Activated CD4-positive, alpha-beta T cell treated with anti-CD3 and anti-CD28 coated beads for 48 hours (primary cell): ENCODE data around the gene PEX7.
"Not testable (repeated sequence)": the region's sequence is repeated elsewhere in the genome, so short reads cannot be mapped to it uniquely, and the experiment has no call there.

Source experiments
- DNase-seq: peaks from one replicate; pipeline ENCODE4 v3.0.0-alpha.2; 2020

PEX7 gene

GRCh38 chr6:136918706-136919105 lies 96.3 kb downstream of the PEX7 start:
- DNase-seq: no peak

GRCh38 chr6:136920216-136920615 lies 97.8 kb downstream of the PEX7 start:
- DNase-seq: no peak

GRCh38 chr6:136920671-136921380 lies 98.4 kb downstream of the PEX7 start:
- DNase-seq: peak; percentile 27

GRCh38 chr6:136921381-136921935 lies 99.1 kb downstream of the PEX7 start:
- peak; percentile 6 for DNase-seq

- DNase-seq: peak; percentile 30
These were observed 99.7 kb downstream of the PEX7 start, which contains the start of gene SLC35D3 for GRCh38 chr6:136921936-136922684. SLC35D3 (plus strand) TSS chr6:136922301; CDS start chr6:136922429, 128 bp downstream.

- peak; percentile 33 for DNase-seq
These were observed 100.3 kb downstream of the PEX7 start for GRCh38 chr6:136922685-136923006.

GRCh38 chr6:136923116-136923953 lies 100.9 kb downstream of the PEX7 start:
- peak; percentile 46 for DNase-seq

- no peak for DNase-seq
These were observed 101.7 kb downstream of the PEX7 start for GRCh38 chr6:136923954-136924673.

- no peak for DNase-seq
These were observed 104.0 kb downstream of the PEX7 start for GRCh38 chr6:136926383-136926782.

GRCh38 chr6:136927292-136927691 lies 104.9 kb downstream of the PEX7 start:
- DNase-seq: peak; percentile 21

GRCh38 chr6:136930528-136930927 lies 108.1 kb downstream of the PEX7 start:
- no peak for DNase-seq

GRCh38 chr6:136932599-136932998 lies 110.2 kb downstream of the PEX7 start:
- no peak for DNase-seq

GRCh38 chr6:136945072-136945471 lies 122.7 kb downstream of the PEX7 start:
- no peak for DNase-seq

- peak; percentile 17 for DNase-seq
These were observed 123.3 kb downstream of the PEX7 start for GRCh38 chr6:136945711-136946121.

GRCh38 chr6:136947037-136947436 lies 124.6 kb downstream of the PEX7 start:
- DNase-seq: no peak

GRCh38 chr6:136949957-136950356 lies 127.6 kb downstream of the PEX7 start:
- not testable (repeated sequence) for DNase-seq

GRCh38 chr6:136950436-136951126 lies 128.2 kb downstream of the PEX7 start:
- DNase-seq: no peak

- DNase-seq: no peak
These were observed 130.4 kb downstream of the PEX7 start for GRCh38 chr6:136952714-136953260.

- DNase-seq: no peak
These were observed 132.7 kb downstream of the PEX7 start for GRCh38 chr6:136955123-136955522.

GRCh38 chr6:136956590-136957544 lies 134.5 kb downstream of the PEX7 start:
- DNase-seq: no peak
